Stimulated activated CD8-positive, alpha-beta memory T cell treated with anti-CD3 and anti-CD28 coated beads, Interleukin-15, amount 100 ng/mL, for 24 hours (primary cell): ENCODE measurements around the gene RALGAPA2.
A peak's percentile ranks its signal among the peaks of the same experiment; 100 is the strongest.

Source experiments
- DNase-seq: peaks from one replicate; pipeline ENCODE4 v3.0.0-alpha.2; 2020; ENCODE audit warnings: low read depth

RALGAPA2 gene

GRCh38 chr20:20712474-20713243 is at the start of gene RALGAPA2:
RALGAPA2 (minus strand) TSS chr20:20712644; CDS start chr20:20712480, 164 bp downstream.
- DNase-seq = peak; percentile 90

DNA sequence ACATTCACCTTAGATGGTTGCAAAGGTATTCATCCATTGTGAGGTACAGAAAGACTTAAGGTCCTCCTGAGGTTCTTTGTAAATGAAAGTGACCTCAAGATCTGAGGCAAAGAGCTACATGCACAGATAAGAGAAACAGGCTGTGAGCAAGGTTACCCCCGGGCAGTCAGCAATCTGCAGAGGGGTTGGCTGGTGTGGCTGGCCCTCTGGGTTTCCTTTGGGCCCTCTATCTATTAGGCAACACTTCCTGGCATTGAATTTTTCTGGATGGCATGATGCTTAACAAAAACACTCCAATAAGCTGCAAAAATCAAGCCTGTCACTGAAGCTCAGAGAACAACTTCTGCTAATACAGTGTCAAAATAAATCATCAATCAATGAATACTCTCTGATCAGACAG is 48.9 kb upstream of the RALGAPA2 start:
- DNase-seq = no peak

DNA sequence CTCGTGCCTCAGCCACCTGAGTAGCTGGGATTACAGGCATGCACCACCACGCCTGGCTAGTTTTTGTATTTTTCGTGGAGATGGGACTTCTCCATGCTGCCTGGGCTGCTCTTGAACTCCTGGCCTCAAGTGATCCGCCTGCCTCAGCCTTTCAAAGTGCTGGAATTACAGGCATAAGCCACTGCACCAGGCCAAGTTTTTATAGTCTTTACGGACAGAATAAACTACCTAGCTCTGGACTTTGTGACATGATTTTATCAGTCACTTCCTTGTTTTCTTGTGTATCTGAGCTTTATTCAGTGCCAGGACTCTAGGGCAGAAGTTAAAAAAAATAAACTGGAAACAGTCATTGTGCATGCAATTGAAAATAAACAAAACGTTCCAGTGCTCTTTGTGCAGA is 46.7 kb upstream of the RALGAPA2 start:
- no peak for DNase-seq

GRCh38 chr20:20755674-20756319 is 43.4 kb upstream of the RALGAPA2 start:
- no peak for DNase-seq

DNA sequence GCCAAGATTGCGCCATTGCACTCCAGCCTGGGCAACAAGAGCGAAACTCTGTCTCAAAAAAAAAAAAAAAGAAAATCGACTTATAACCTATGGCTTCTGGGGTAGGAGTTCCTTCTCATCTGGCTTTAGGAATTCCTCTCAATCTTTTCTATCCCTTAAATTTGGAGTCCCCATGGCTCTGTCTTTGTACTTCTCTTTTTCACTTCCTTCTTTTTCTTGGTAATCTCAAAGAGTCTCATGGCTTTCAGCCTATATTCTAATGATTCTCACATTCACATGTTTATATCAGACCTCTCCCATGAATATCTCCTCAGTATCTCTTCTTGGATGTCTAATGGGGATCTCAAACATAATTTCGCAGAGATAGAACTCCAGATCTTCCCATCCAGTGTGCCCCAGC is 42.8 kb upstream of the RALGAPA2 start:
- DNase-seq = no peak

GRCh38 chr20:20754714-20755113 is 42.3 kb upstream of the RALGAPA2 start:
- DNase-seq = no peak

DNA sequence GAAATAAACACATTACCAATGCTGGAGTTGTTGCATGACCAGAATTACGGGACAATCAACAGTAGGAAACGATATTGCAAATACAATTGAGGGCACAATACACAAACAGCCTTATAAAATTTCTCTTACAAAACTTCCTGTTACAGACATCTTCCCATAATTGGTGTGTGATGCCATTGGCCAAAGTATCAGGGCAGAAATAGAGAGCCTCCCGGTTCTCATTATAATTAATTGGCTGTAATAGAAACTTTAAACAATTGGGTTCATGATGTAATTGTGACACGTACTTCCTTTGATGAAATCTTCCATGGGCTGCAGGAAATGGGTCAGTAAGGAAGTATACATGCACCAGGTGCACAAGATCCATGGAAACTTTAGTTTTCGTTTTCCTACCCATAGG is 40.3 kb upstream of the RALGAPA2 start:
- no peak for DNase-seq

- DNase-seq = no peak
These were observed 34.9 kb upstream of the RALGAPA2 start for GRCh38 chr20:20747298-20747697.

DNA sequence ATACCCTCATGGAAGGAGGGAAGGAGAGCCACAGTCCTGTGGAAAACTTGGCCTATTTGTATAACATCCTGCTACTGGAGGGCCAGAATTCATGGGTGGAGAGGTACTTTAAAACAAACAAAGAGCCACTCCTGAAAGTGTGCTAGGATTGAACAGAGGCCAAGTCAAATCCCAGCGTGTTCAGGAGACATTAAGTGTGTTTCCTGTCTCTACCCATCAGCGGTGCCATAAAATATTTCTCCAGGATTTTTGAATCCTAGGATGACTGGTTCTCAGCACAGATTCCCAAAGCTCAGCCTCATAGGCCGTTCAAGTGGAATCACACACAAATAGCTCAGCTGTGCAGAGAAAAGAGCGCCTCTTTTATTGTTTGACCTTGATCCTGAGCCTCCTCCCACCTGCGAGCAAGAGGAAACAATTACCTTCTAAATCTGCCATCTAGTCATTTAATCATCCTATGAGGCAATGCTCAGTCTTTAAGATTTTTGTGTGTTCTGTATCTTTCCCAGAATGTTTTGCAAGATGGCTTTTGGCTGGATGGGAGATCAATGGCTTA is 31.8 kb upstream of the RALGAPA2 start:
- no peak for DNase-seq

DNA sequence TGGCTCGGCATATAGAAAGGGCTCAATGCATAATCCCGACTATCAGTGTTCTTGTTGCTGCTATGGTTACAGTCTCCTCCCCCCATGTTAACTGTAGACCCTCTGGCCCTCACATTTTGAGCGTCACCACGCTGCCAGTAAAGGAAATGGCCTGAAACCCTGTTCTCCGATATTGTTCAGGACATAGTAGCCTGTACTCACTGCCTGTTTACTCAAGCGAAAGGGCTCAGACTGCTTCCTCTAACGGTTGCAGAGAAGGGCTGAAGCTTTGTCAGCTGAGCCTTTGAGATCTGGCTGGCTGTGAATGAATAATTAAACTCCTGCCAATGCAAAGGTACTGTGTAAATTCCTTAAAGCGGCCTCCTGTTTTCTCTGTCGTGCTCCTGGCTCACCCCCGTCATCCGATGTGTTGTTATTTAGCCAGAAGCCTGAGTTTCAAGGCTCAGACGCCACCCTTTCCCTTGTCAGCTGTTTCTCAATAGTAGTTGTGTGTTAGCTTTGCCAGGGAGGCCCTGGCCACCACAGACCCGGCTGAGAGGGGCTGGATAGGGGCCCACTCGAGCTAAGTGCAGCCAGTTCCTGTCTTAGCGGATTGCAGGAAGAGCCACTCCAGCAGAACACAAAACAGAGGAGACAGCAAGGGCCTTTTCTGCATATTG is 31.2 kb upstream of the RALGAPA2 start:
- DNase-seq = no peak

GRCh38 chr20:20741087-20742045 is 28.9 kb upstream of the RALGAPA2 start:
- no peak for DNase-seq

- no peak for DNase-seq
These were observed 28.1 kb upstream of the RALGAPA2 start for GRCh38 chr20:20740541-20740940.

DNA sequence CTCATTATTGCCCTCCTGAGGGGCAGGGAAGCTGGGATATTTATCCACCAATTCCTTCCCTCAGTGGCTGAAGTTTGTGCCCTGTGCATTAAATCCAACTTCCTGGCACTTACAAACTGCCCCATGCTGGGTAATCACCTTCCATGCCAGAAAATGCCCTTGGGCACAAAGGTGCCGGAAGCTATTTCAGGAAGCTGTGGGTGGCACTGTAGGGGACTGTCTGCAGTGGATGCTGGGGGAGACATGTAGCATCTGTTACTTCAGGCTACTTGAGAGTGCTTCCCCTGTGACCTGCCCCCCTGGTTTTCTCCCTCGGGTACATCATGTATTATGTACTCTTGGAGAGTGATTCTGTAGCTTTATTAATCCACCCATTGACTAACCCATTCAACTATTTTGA is 24.7 kb upstream of the RALGAPA2 start:
- DNase-seq = no peak

GRCh38 chr20:20736303-20736702 is 23.9 kb upstream of the RALGAPA2 start:
- DNase-seq = no peak

GRCh38 chr20:20734475-20734948 is 22.1 kb upstream of the RALGAPA2 start:
- no peak for DNase-seq

DNA sequence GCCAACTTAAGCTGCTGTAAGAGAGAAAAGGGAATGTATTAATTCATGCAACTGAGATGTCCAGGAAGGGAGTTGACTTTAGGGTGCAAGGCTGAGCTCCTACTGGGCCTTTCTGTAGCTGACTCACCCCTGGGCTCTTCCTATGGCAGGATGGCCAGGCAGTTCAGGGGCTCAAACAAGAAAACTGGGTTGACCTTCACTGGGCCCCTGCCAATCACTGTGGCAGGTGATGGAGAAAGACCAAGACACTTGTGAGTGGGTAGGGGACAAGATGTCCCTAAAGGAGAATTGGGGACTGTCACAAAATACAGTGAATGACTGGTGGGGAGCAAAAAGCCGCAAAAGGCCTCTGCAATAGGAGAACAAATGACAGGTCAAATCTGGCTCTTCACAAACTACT is 21.5 kb upstream of the RALGAPA2 start:
- DNase-seq = no peak

DNA sequence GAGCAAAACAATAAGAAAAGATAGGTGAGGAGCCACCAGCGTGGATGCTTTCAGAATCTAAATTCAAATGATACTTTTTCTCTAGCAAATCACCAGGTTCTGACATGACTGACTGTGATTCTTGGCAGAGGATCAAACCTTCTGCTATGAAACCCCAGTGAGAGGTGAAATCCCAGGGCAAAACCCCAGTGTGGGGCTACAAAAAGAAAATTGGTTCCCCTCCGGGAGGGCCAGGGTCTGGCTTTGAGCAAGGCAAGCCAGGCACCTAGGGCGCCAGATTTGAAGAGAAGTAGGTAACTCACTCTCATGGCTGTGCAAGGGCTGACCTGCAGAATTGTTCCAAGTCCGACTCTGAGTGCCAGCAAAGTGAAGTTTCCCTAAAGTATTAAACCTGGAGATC is 20.2 kb upstream of the RALGAPA2 start:
- DNase-seq = no peak

DNA sequence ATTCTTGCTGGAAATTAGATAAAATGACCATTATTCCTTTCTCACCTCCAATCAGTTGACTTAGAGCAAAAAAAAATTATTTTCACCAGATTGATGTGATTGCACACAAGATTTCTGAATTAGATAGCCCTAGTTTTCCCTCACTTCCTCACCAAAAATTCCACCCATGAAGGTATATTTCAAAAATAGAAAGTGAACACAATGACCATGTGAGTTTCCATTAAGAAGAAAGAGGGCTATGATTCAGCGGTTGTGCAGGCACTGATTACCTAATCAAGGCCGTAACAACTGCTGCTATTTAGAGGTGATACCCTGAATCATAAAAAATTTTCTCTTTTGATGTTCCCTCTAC is 19.5 kb upstream of the RALGAPA2 start:
- DNase-seq = no peak

DNA sequence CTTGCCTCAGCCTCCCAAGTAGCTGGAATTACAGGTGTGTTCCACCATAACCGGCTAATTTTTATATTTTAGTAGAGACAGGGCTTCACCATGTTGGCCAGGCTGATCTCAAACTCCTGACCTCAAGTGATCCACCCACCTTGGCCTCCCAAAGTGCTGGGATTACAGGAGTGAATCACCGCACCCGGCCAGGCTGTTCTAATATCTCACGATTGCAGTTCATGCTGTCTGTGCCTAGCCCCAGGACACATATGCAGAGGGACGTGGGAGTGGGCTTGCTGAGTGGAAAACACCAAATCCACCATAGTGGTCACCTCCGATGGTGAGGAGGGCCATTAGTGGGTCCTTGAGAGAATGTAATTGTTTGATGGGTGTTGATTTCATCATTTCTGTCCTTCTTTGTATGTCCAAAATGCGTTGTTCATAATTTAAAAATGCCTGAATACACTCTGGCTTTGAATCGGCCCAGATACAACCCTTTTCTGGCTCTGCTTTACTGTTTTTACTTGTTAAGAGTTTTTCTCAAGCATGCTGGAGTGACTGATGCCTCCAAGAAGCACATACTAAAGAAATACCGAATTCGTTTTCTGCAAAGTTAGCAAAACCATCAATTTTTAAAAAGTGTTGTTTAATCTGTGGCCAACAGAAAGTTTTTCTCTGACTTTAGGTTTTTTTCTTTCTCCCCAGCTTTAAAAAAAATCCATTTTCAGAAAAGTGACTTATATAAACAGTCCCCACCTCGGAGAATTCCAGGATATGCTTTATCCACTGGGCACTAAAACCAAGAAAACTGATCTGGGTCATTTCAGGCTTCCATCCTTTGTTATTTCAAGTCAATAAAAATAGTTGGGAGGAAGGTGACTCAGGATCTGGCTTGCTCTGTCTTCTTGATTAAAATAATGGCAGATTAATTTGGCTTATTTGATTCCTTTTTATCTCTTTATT is 18.8 kb upstream of the RALGAPA2 start:
- DNase-seq = no peak

GRCh38 chr20:20729563-20729962 is 17.1 kb upstream of the RALGAPA2 start:
- no peak for DNase-seq

- DNase-seq = no peak
These were observed 9.0 kb upstream of the RALGAPA2 start for GRCh38 chr20:20721489-20721888.
